Transverse colon (tissue), 4 donors: Measurements from ENCODE around the gene ACACA. TPM values are rescaled to one million over a fixed set of nuclear protein-coding genes. Genes with fewer than 3 reads are reported as not detected.

Experiments
- DNase-seq: peaks from one replicate; pipeline ENCODE4 v3.0.0-alpha.2; 2019
- H3K27ac ChIP-seq, 4 donors: fragments of 200-600 bp; sonication (generic); 2 replicates each; pipeline ENCODE4 v1.5.1; 2016 to 2018; ENCODE audit warnings: inconsistent platforms in 4 of 4
- H3K27me3 ChIP-seq: fragments of 200-600 bp; sonication (generic); 2 replicates; pipeline ENCODE4 v1.5.1; 2017; ENCODE audit warnings: inconsistent platforms
- H3K36me3 ChIP-seq, 4 donors: fragments of 200-600 bp; sonication (generic); 2 replicates each; pipeline ENCODE4 v1.5.1; 2017 to 2019; ENCODE audit warnings: inconsistent platforms in 4 of 4
- H3K4me1 ChIP-seq, 4 donors: fragments of 200-600 bp; sonication (generic); 2 replicates each; pipeline ENCODE4 v1.5.1; 2017 to 2020; ENCODE audit warnings: inconsistent platforms in 4 of 4
- H3K4me3 ChIP-seq, 4 donors: fragments of 200-600 bp; sonication (generic); 1 replicate in 1 of 4; 2 replicates in 3 of 4; pipeline versions ENCODE4 v1.5.1 to v1.6.1; 2017 to 2019; ENCODE audit warnings: inconsistent platforms in 4 of 4
- H3K9me3 ChIP-seq, 2 donors: fragments of 200-600 bp; sonication (generic); 2 replicates each; pipeline ENCODE4 v1.5.1; 2017 to 2019; ENCODE audit warnings: inconsistent platforms in 2 of 2
- EP300 ChIP-seq: sonication (generic); formaldehyde crosslinking; IDR thresholded peaks from one replicate; pipeline ENCODE4 v1.6.1; 2017; ENCODE audit warnings: antibody characterized with exemption, low read depth
- POLR2A ChIP-seq: fragments of 450-650 bp; IDR thresholded peaks from one replicate; pipeline ENCODE4 v1.6.1; 2016; ENCODE audit warnings: antibody characterized with exemption, mild to moderate bottlenecking, moderate library complexity
- POLR2AphosphoS5 ChIP-seq, 3 donors: sonication (generic); formaldehyde crosslinking; IDR thresholded peaks; one replicate each; pipeline ENCODE4 v1.6.1; 2016; ENCODE audit warnings: antibody characterized with exemption in 3 of 3
- WGBS, 2 donors: methylation state at CpG; one replicate each; pipeline ENCODE4 v1.1.5; 2018; ENCODE audit warnings: low coverage in 1 of 2; 5-methylcytosine and 5-hydroxymethylcytosine counted together
- in situ Hi-C, 4 donors: fragments of 200-750 bp; cut with MboI; loops; one replicate each; pipeline versions ENCODE4 v1.15.0 to v1.15.1; 2017; ENCODE audit warnings: low sequenced_read_pairs in 3 of 4, low pct_ligation_motif_present in 1 of 4, low pct_unique_long_range_greater_than_20kb in 1 of 4
- intact Hi-C: fragments of 100-400 bp; cut with DNase I; formaldehyde crosslinking; loops from one replicate; pipeline ENCODE4 v1.15.1; 2023; ENCODE audit warnings: low total_unique reads
- total RNA-seq, 4 donors: library from RNA; depleted of rRNA; stranded (reverse); fragments of >200 nt; gene quantifications; one replicate each; pipeline ENCODE4 v1.1.0, GENCODE V29; 2016
- TF ChIP-seq, protein P1 (sequence below), 5 experiments: fragments of 200-600 bp in 3 of 5; fragments of 450-650 bp in 2 of 5; sonication (generic) in 3 of 5; IDR thresholded peaks; 1 replicate in 2 of 5; 2 replicates in 3 of 5; pipeline ENCODE4 v1.5.1; 2016 to 2017; ENCODE audit warnings: antibody characterized with exemption in 5 of 5, inconsistent platforms in 3 of 5, mild to moderate bottlenecking in 2 of 5, moderate library complexity in 1 of 5

ACACA gene
- total RNA-seq, 4 donors from 2014 or later = 21.7 to 173 (median 23.9) TPM

DNA sequence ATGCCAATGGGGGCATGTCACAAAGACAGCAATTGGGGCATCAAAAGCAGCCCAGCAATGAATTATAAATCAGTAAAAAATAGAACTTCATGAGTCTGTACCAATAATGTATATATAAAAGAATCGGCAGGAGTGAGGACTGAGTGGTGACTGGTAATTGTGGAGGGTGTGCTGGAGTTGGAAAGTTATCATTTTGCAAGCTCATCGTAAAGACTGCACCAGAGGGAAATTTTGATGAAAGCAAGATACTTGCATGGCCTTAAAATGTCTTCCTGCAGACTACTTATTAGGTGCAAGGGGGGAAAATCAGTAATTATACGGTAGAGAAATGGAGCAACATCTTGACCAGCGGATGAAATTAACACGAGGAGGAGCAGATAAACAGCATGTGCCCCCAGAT lies 319.0 kb downstream of the ACACA start:
- no peak for TF ChIP-seq POLR2A
- in situ Hi-C loops = no loop called here
- H3K27me3 ChIP-seq = no peaks in the 10 kb centered on the region
- H3K27ac ChIP-seq = no peak overlapping the region
- H3K36me3 ChIP-seq = peaks cover 0 to 6% (median 0%) of the 10 kb centered on the region in 4 donors
- no peak for DNase-seq
- intact Hi-C loops = no loop called here
- H3K4me3 ChIP-seq = no peak overlapping the region
- 90 to 92% methylated on average over 5 of the region's 5 CpGs for WGBS, 2 donors
- H3K4me1 ChIP-seq = peaks cover 7 to 27% (median 13%) of the 10 kb centered on the region in 4 donors
- no peaks in the 10 kb centered on the region for H3K9me3 ChIP-seq

DNA sequence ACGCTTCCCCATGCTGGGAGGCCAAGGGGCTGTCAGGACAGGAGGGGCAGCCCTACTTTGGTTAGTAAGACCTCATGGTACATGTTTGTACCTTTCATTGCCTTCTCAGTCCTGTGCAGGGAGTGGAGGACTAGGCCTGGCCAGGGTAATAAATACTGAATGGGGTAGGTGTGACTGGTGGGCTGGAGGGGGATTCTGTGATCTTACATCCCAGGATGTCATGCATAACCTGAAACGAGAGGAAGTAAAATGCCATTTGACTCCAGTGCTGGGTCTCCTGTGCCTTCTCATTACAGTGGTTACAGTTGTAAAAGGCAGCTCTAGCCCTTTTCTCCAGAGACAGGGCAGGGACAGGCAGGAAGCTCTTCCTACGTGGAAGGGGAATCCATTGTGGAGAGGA lies 319.7 kb downstream of the ACACA start:
- peaks cover 0 to 6% (median 0%) of the 10 kb centered on the region in 4 donors for H3K36me3 ChIP-seq
- in situ Hi-C loops (no loop called here), intact Hi-C loops (no loop called here)
- TF ChIP-seq POLR2A (no peak), EP300 (no peak), POLR2AphosphoS5 (IDR thresholded peaks at IDR 0.05) (no peak)
- TF ChIP-seq, protein P1, sequence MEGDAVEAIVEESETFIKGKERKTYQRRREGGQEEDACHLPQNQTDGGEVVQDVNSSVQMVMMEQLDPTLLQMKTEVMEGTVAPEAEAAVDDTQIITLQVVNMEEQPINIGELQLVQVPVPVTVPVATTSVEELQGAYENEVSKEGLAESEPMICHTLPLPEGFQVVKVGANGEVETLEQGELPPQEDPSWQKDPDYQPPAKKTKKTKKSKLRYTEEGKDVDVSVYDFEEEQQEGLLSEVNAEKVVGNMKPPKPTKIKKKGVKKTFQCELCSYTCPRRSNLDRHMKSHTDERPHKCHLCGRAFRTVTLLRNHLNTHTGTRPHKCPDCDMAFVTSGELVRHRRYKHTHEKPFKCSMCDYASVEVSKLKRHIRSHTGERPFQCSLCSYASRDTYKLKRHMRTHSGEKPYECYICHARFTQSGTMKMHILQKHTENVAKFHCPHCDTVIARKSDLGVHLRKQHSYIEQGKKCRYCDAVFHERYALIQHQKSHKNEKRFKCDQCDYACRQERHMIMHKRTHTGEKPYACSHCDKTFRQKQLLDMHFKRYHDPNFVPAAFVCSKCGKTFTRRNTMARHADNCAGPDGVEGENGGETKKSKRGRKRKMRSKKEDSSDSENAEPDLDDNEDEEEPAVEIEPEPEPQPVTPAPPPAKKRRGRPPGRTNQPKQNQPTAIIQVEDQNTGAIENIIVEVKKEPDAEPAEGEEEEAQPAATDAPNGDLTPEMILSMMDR (IDR thresholded peaks at IDR 0.05) = no peak
- H3K9me3 ChIP-seq = no peaks in the 10 kb centered on the region
- 94 to 100% methylated on average over 1 to 3 of the region's 3 CpGs for whole genome bisulfite sequencing, 2 donors
- H3K27ac ChIP-seq = no peak overlapping the region
- H3K4me3 ChIP-seq = no peak overlapping the region
- DNase-seq = no peak
- no peaks in the 10 kb centered on the region for H3K27me3 ChIP-seq
- H3K4me1 ChIP-seq = peaks cover 7 to 20% (median 13%) of the 10 kb centered on the region in 4 donors

DNA sequence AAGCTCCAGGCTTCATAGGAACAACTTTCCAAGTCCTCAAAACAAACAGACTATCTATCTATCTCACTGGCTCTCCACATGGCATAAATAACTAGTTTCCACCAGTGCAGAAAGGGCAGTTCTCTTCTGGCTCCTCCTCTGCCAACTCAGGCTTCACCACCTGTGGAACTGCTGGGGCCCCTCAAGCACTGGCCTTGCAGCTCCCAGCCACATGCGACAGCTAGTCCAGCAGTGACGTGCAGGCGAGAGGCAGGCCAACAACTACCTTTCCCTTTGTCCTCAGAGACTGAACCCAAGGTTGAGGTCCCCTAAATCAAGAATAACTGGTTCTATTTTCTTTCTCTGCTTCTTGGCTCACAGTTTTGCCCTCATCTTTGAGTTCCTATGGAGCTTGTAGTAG lies 320.3 kb downstream of the ACACA start:
- Histone ChIP-seq H3K9me3 (no peaks in the 10 kb centered on the region), H3K36me3 (peaks cover 0 to 6% (median 0%) of the 10 kb centered on the region in 4 donors), H3K4me3 (no peak overlapping the region), H3K27me3 (no peaks in the 10 kb centered on the region), H3K27ac (no peak overlapping the region), H3K4me1 (peaks cover 7 to 14% (median 8%) of the 10 kb centered on the region in 4 donors)
- in situ Hi-C loops (no loop called here), intact Hi-C loops (no loop called here)
- TF ChIP-seq POLR2A (no peak), POLR2AphosphoS5 (IDR thresholded peaks at IDR 0.05) (no peak), EP300 (no peak)
- TF ChIP-seq, protein P1 (IDR thresholded peaks at IDR 0.05) = no peak
- DNase-seq = no peak
- WGBS, 2 donors = 100% methylated on average over 1 to 3 of the region's 3 CpGs

DNA sequence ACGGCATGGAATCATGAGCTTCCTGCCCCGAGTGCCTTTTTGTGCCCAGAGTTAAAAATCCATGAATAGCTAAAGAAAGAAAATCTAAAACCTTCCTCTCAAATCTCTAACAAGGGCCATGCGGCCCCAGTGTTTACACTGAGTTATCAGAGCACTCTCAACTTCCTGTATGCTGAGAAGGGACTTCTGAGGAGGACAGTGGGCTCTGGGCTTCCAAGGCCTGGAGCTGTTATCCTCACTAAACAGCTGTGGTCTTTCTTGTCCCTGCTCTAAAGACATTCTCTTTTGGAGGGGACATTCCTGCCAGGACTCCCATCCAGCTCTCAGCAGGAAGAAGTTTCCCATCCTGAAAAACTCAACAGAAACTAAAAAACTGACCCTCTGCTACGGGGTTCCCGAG lies 322.3 kb downstream of the ACACA start:
- H3K4me3 ChIP-seq = no peak overlapping the region
- no peak overlapping the region for H3K27ac ChIP-seq
- DNase-seq = no peak
- no peaks in the 10 kb centered on the region for H3K4me1 ChIP-seq
- peaks cover 0 to under 1% of the 10 kb centered on the region in 2 donors for H3K9me3 ChIP-seq
- in situ Hi-C loops (no loop called here), intact Hi-C loops (no loop called here)
- peaks cover 0 to 6% (median 0%) of the 10 kb centered on the region in 4 donors for H3K36me3 ChIP-seq
- 83 to 95% methylated on average over 3 to 5 of the region's 5 CpGs for WGBS, 2 donors
- H3K27me3 ChIP-seq = no peaks in the 10 kb centered on the region
- TF ChIP-seq EP300 = no peak
- TF ChIP-seq POLR2AphosphoS5 (IDR thresholded peaks at IDR 0.05) = no peak
- TF ChIP-seq, protein P1 (IDR thresholded peaks at IDR 0.05) = no peak
- TF ChIP-seq POLR2A = no peak

DNA sequence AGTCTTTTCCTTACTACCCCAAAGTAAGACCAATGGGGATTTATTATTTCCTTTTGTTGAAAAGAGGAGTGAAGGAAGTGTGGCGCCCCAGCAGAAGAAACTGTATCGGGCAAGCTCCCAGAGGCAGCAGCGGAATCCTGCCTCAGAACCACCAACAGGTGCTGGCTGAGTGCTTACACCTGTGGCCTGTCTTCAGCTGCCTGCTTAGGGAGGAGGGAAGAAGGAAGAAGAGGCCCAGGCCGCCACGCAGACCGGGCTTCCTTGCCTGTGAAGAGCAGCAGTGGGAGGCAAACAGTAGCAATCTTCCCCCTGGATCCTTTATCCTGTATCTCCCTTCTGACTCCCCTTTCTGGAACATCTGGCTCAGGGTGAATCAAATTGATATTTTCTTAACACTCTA lies 323.2 kb downstream of the ACACA start:
- Histone ChIP-seq H3K27me3 (no peaks in the 10 kb centered on the region), H3K27ac (no peak overlapping the region), H3K4me3 (no peak overlapping the region), H3K4me1 (no peaks in the 10 kb centered on the region), H3K36me3 (peaks cover 0 to 6% (median 0%) of the 10 kb centered on the region in 4 donors), H3K9me3 (peaks cover 0 to 4% of the 10 kb centered on the region in 2 donors)
- intact Hi-C loops = no loop called here
- WGBS, 2 donors = 78 to 84% methylated on average over 4 to 6 of the region's 6 CpGs
- in situ Hi-C loops = no loop called here
- no peak for DNase-seq
- TF ChIP-seq POLR2A = no peak
- TF ChIP-seq POLR2AphosphoS5 (IDR thresholded peaks at IDR 0.05) = no peak
- TF ChIP-seq, protein P1 (IDR thresholded peaks at IDR 0.05) = no peak
- no peak for TF ChIP-seq EP300
